Measurements from ENCODE around the gene LDAH.

- no peak for TF ChIP-seq POLR2A (IDR thresholded peaks at IDR 0.05)
- no peak for TF ChIP-seq CTCF (IDR thresholded peaks at IDR 0.05)
- TF ChIP-seq POLR2AphosphoS5 (IDR thresholded peaks at IDR 0.05): no peak
- no peak for TF ChIP-seq EP300 (IDR thresholded peaks at IDR 0.05; ENCODE audit: low read depth)
These were observed 162.1 kb downstream of the LDAH start for GRCh38 chr2:20660506-20661420.
